Measurements from ENCODE around the gene ASB5. TPM values are rescaled to one million over a fixed set of nuclear protein-coding genes. Genes with fewer than 3 reads are reported as not detected.
"Not testable (repeated sequence)": the region's sequence is repeated elsewhere in the genome, so short reads cannot be mapped to it uniquely, and the experiment has no call there.

ASB5 gene
- total RNA-seq, 1 donor from 2014 or later = not detected

DNA sequence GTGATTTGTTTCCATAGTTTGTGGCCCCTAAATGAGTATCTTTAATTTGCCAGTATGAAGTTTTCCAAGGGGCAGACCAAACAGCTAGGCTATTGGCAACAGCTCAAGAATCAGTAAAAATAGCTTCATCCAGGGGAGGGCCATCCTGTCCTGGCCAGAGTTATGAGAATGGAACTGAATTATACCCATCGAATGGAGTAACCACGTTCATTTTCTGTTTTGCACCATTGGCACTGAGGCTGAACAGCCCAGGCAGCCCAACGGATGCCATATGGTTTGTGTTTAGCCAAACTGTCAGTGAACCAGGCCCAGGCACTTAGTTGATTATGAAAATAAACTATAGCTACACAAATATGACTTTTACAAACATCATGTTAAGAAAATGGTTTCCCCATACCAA lies 17.7 kb upstream of the ASB5 start:
- DNase-seq (ENCODE audit: low read depth) = no peak
- no peak for TF ChIP-seq CTCF (conservative IDR thresholded peaks at IDR 0.05; ENCODE audit: low read depth, low read length)
- no peak overlapping the region for H3K4me3 ChIP-seq (ENCODE audit: low read depth, low read length)

DNA sequence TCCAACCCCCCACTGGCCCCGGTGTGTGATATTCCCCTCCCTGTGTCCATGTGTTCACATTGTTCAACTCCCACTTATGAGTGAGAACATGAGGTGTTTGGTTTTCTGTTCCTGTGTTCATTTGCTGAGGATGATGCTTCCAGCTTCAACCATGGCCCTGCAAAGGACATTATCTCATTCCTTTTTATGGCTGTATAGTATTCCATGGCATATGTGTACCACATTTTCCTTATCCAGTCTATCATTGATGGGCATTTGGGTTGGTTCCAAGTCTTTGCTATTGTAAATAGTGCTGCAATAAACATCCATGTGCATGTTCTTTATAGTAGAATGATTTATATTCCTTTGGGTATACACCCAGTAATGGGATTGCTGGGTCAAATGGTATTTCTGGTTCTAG lies 10.5 kb upstream of the ASB5 start:
- DNase-seq (ENCODE audit: low read depth) = not testable (repeated sequence)

DNA sequence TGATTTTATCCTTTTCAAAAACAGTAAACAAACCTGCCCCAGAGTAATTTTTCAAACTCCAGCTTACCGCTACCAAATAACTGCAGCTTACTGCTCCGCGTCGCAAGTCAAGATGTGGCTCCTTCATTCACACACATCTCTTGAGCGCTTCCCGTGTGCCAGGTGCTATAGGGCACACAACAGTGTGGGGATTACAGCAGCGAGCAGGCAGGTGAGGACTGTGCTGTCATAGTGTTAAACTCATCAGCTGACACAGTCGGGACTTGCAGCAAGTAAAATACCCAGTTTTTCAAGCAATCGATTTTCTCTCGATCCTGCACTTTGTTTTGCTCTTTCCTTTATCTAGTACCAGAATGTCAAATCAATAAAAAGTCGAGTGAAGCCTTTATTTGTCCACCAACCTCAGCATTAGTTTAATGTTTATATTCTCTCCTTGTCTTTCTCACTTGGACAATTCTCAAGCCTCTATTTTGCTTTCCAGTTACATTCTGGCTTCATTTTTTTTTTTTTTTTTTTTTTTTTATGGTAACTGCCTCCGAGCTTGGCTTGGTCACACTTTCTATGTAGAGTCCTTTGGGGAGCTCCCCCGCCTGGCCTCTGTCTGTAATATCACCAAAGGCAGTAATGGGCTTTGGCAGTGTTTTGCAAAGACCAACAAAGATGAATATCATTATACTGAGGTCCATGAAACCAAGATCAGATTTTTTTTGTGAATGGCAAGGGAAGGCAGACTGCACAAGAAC lies 8.3 kb upstream of the ASB5 start:
- no peak for DNase-seq (ENCODE audit: low read depth)

More for the DNA sequence above, 10.5 kb upstream of the ASB5 start:
- H3K4me3 ChIP-seq (ENCODE audit: low read depth, low read length) = not testable (repeated sequence)

GRCh38 chr4:176276710-176277109 lies 7.7 kb upstream of the ASB5 start:
- DNase-seq (ENCODE audit: low read depth) = no peak

More for the DNA sequence above, 8.3 kb upstream of the ASB5 start:
- peak; percentile 74 for TF ChIP-seq CTCF (conservative IDR thresholded peaks at IDR 0.05; ENCODE audit: low read depth, low read length)
- H3K4me3 ChIP-seq (ENCODE audit: low read depth, low read length) = peak overlapping the region; percentile 18

GRCh38 chr4:176274441-176274840 lies 5.4 kb upstream of the ASB5 start:
- no peak for DNase-seq (ENCODE audit: low read depth)
- TF ChIP-seq CTCF (conservative IDR thresholded peaks at IDR 0.05; ENCODE audit: low read depth, low read length) = no peak
- no peak overlapping the region for H3K4me3 ChIP-seq (ENCODE audit: low read depth, low read length)

More at GRCh38 chr4:176276710-176277109, 7.7 kb upstream of the ASB5 start:
- peak overlapping the region; percentile 18 for H3K4me3 ChIP-seq (ENCODE audit: low read depth, low read length)
- TF ChIP-seq CTCF (conservative IDR thresholded peaks at IDR 0.05; ENCODE audit: low read depth, low read length) = no peak

DNA sequence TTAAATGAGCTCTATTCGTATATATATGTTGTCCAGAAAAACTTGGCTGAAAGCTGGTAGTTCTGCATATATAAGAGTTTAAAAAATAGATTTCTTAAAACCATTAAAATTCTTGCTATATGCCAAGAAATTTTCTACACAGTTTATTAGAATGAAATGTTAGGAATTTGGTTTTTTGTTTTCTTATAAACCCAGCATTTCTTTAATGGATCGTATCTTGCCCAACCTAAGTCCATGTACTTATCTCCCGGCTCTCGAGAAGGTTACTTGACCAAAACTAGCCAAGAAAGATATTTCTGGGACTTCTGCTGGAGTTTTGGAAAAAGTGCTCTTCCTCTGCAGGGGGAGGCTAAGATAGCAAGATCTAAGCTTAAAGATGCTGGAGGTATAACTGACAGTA lies 4.7 kb upstream of the ASB5 start:
- TF ChIP-seq CTCF (conservative IDR thresholded peaks at IDR 0.05; ENCODE audit: low read depth, low read length) = no peak
- DNase-seq (ENCODE audit: low read depth) = no peak
- H3K4me3 ChIP-seq (ENCODE audit: low read depth, low read length) = no peak overlapping the region

- TF ChIP-seq CTCF (conservative IDR thresholded peaks at IDR 0.05; ENCODE audit: low read depth, low read length) = no peak
- H3K4me3 ChIP-seq (ENCODE audit: low read depth, low read length) = no peak overlapping the region
- no peak for DNase-seq (ENCODE audit: low read depth)
These were observed 3.8 kb upstream of the ASB5 start for GRCh38 chr4:176272799-176273198.

Data from epithelial cell of proximal tubule (primary cell).